Glutamatergic neuron (in vitro differentiated cells): ENCODE results near the gene RSAD1. TPM values are rescaled to one million over a fixed set of nuclear protein-coding genes. Genes with fewer than 3 reads are reported as not detected.

Experiments
- DNase-seq: peaks from one replicate; pipeline ENCODE4 v3.0.0; 2022
- H3K27ac Mint-ChIP-seq: one replicate; pipeline ENCODE4 v1.8.0; 2020; ENCODE audit warnings: mild to moderate bottlenecking, mixed read lengths, inconsistent platforms; ENCODE audit not compliant: unreplicated experiment
- H3K27me3 Mint-ChIP-seq: one replicate; pipeline ENCODE4 v1.8.0; 2020; ENCODE audit warnings: mild to moderate bottlenecking, moderate library complexity, mixed read lengths, inconsistent platforms; ENCODE audit not compliant: unreplicated experiment
- H3K36me3 Mint-ChIP-seq: one replicate; pipeline ENCODE4 v1.8.0; 2020; ENCODE audit warnings: mild to moderate bottlenecking, mixed read lengths, inconsistent platforms; ENCODE audit not compliant: unreplicated experiment
- H3K4me1 Mint-ChIP-seq: one replicate; pipeline ENCODE4 v1.8.0; 2020; ENCODE audit warnings: mild to moderate bottlenecking, low read depth, mixed read lengths, inconsistent platforms; ENCODE audit not compliant: unreplicated experiment
- H3K4me3 Mint-ChIP-seq: one replicate; pipeline ENCODE4 v1.8.0; 2020; ENCODE audit warnings: mild to moderate bottlenecking, mixed read lengths, inconsistent platforms; ENCODE audit not compliant: unreplicated experiment
- H3K9me3 Mint-ChIP-seq: one replicate; pipeline ENCODE4 v1.8.0; 2020; ENCODE audit warnings: mild to moderate bottlenecking, moderate library complexity, mixed read lengths, inconsistent platforms; ENCODE audit not compliant: unreplicated experiment
- total RNA-seq: library from RNA; stranded (reverse); fragmentation: NEBNext Ultra II Directional; extraction: Animal tissue kit (Norgen Biotek cat#: 25700); gene quantifications from one replicate; pipeline ENCODE4 v1.2.1, GENCODE V29; 2021; ENCODE audit not compliant: unreplicated experiment
- TF ChIP-seq, protein P1 (sequence below): fragments of 200-600 bp; sonication (generic); IDR thresholded peaks from one replicate; pipeline ENCODE4 v1.5.0; 2021; ENCODE audit not compliant: partially characterized antibody, unreplicated experiment

The RSAD1 gene
- total RNA-seq, 1 donor from 2014 or later, result 22.0 TPM

DNA sequence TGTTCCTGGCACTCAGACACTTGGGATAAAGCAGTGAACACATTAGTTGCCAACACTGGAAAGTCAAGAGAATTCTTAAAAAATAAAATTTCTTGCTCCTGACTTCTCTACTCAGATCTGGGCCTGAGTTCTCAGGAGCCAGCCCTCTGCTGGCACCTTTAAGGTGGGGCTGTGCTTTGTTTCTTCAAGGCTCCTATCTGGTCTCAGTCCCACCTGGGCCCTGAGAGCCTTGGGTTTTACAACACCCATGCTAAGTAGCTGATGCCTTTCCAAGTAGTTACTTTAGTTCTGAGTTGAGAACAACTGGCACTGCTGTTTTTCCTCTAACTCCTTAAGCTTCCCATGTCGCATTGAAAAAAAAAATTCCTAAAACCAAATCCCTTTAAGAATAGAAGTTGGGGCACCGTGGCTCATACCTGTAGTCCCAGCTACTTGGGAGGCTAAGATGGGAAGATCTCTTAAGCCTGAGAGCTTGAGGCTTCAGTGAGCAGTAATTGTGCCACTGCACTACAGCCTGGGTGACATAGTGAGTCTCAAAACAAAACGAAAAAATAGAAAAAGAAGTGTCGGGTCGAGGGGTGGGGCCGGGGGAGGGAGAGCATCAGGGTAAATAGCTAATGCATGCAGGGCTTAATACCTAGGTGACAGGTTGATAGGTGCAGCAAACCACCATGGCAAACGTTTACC lies 26.6 kb upstream of the RSAD1 start:
- TF ChIP-seq, protein P1, sequence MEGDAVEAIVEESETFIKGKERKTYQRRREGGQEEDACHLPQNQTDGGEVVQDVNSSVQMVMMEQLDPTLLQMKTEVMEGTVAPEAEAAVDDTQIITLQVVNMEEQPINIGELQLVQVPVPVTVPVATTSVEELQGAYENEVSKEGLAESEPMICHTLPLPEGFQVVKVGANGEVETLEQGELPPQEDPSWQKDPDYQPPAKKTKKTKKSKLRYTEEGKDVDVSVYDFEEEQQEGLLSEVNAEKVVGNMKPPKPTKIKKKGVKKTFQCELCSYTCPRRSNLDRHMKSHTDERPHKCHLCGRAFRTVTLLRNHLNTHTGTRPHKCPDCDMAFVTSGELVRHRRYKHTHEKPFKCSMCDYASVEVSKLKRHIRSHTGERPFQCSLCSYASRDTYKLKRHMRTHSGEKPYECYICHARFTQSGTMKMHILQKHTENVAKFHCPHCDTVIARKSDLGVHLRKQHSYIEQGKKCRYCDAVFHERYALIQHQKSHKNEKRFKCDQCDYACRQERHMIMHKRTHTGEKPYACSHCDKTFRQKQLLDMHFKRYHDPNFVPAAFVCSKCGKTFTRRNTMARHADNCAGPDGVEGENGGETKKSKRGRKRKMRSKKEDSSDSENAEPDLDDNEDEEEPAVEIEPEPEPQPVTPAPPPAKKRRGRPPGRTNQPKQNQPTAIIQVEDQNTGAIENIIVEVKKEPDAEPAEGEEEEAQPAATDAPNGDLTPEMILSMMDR, result no peak
- peaks cover 2% of the 10 kb centered on the region for H3K4me1 Mint-ChIP-seq
- H3K36me3 Mint-ChIP-seq, result no peaks in the 10 kb centered on the region
- H3K4me3 Mint-ChIP-seq, result no peak overlapping the region
- peaks cover 2% of the 10 kb centered on the region for H3K27me3 Mint-ChIP-seq
- peaks cover 5% of the 10 kb centered on the region for H3K9me3 Mint-ChIP-seq
- DNase-seq, result no peak
- no peak overlapping the region for H3K27ac Mint-ChIP-seq

DNA sequence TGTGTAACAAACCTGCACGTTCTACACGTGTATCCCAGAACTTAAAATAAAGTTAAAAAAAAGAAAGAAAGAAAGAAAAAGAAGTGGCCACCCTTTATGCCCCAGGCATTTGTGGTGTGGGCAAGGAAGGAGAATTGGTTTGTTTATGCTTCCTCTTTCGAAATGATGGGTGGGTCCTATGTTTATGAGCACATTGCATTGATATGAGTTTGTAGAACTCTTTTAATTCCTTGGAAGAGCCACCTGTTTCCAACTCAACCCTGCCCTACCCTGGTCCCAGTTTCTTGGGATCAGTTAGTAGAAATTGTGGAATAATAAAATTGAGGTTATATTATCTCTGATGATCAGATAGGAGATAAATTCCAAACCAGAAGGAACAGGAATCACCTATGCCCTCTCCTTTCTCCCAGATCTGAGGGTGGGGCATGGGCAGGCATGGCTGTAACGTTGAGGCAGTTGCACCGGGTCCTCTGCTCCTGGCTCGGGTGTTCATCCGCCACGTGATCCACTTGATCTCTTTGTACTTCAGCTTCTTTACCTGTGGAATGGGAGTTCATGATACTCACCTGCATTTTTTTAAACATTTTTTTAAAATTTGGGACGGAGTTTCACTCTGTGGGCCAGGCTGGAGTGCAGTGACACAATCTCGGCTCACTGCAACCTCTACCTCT lies 25.9 kb upstream of the RSAD1 start:
- DNase-seq, result no peak
- no peak overlapping the region for H3K27ac Mint-ChIP-seq
- peaks cover 2% of the 10 kb centered on the region for H3K27me3 Mint-ChIP-seq
- no peaks in the 10 kb centered on the region for H3K36me3 Mint-ChIP-seq
- H3K9me3 Mint-ChIP-seq, result peaks cover 5% of the 10 kb centered on the region
- H3K4me3 Mint-ChIP-seq, result no peak overlapping the region
- H3K4me1 Mint-ChIP-seq, result peaks cover 2% of the 10 kb centered on the region
- TF ChIP-seq, protein P1, result no peak

DNA sequence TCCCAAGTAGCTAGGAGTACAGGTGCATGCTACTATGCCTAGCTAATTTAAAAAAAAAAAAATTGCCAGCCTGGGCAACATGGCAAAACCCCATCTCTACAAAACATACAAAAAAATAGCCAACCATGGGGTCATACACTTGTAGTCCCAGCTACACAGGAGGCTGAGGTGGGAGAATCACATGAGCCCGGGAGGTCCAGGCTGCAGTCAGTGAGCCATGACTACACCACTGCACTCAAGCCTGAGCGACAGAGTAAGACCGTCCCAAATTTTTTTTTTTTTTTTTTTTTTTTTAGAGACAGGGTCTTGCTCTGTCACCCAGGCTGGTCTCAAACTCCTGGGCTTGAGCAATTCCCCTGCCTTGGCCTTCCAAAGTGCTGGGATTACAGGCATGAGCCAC lies 24.8 kb upstream of the RSAD1 start:
- Mint-ChIP-seq H3K4me3 (no peak overlapping the region), H3K4me1 (peaks cover 5% of the 10 kb centered on the region)
- DNase-seq, result no peak

DNA sequence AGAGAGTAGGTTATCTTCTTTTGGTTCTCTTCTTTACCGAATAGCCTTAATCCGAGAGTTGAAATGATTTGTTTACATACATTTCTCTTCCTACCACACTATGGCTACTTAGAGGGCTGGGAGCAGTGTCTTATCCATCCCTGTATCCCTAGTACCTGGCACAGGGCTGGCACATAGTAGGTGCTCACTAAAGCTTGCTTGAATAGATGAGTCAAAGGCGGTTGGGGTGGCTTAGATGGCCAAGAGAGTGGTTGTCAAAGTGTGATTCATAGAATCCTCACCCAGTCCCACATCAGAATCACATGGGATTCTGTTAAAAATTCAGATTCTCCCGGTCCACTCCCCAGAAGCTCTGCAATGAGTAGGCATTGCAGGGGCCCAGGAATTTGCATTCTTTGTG lies 21.0 kb upstream of the RSAD1 start:
- H3K4me3 Mint-ChIP-seq, result no peak overlapping the region
- no peak for DNase-seq
- peaks cover 3% of the 10 kb centered on the region for H3K9me3 Mint-ChIP-seq
- H3K36me3 Mint-ChIP-seq, result no peaks in the 10 kb centered on the region
- H3K4me1 Mint-ChIP-seq, result peaks cover 16% of the 10 kb centered on the region
- TF ChIP-seq, protein P1, result no peak
- no peak overlapping the region for H3K27ac Mint-ChIP-seq
- H3K27me3 Mint-ChIP-seq, result peaks cover 6% of the 10 kb centered on the region

More for the DNA sequence above, 24.8 kb upstream of the RSAD1 start:
- TF ChIP-seq, protein P1, result no peak
- Mint-ChIP-seq H3K27ac (no peak overlapping the region), H3K36me3 (no peaks in the 10 kb centered on the region), H3K27me3 (peaks cover 5% of the 10 kb centered on the region), H3K9me3 (peaks cover 5% of the 10 kb centered on the region)

DNA sequence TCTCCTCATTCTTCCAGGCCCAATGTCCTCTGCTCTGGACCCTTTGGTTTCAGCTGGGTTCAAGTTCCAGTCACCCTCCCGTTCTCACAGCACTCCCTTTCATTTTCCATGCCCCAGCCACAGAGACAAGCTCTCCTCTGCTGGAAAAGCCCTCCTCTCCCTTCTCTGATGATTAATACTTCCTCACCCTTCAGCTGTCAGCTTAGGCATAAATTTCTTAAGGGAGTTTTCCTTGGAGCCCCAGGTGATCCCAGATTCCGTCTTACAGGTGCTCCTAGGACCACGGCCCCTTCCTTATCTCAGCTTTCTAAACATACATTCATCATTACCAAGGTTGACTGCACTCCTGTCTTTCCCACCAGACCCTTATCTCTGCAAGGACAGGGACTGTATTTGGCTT lies 20.4 kb upstream of the RSAD1 start:
- no peak for DNase-seq
- no peaks in the 10 kb centered on the region for H3K36me3 Mint-ChIP-seq
- no peak overlapping the region for H3K27ac Mint-ChIP-seq
- peaks cover 6% of the 10 kb centered on the region for H3K27me3 Mint-ChIP-seq
- TF ChIP-seq, protein P1, result no peak
- peaks cover 3% of the 10 kb centered on the region for H3K9me3 Mint-ChIP-seq
- no peak overlapping the region for H3K4me3 Mint-ChIP-seq
- peaks cover 16% of the 10 kb centered on the region for H3K4me1 Mint-ChIP-seq
